Heart left ventricle (tissue), 16 donors: ENCODE data around the gene LCK. TPM values are rescaled to one million over a fixed set of nuclear protein-coding genes. Genes with fewer than 3 reads are reported as not detected.

Source experiments
- ATAC-seq, 4 donors: fragments of 200-7000 bp; cut with Tn5 transposase; one replicate each; pipeline ENCODE4 v1.9.1; 2020 to 2022; ENCODE audit warnings: moderate library complexity in 4 of 4, mild to moderate bottlenecking in 3 of 4, moderate number of reproducible peaks in 1 of 4
- DNase-seq, 5 donors: peaks; one replicate each; pipeline ENCODE4 v3.0.0-alpha.2; 2020
- H3K27ac ChIP-seq, 12 donors: fragments of 200-600 bp; sonication (generic) in 4 of 12; one replicate each; pipeline versions ENCODE4 v1.5.0 to v1.8.0; 2016 to 2022; ENCODE audit warnings: mild to moderate bottlenecking in 2 of 12
- H3K27me3 ChIP-seq, 9 donors: fragments of 200-600 bp; sonication (generic) in 2 of 9; one replicate each; pipeline versions ENCODE4 v1.5.1 to v1.8.0; 2016 to 2022; ENCODE audit warnings: mild to moderate bottlenecking in 3 of 9
- H3K36me3 ChIP-seq, 9 donors: fragments of 200-600 bp; sonication (generic) in 2 of 9; one replicate each; pipeline versions ENCODE4 v1.5.0 to v1.8.0; 2018 to 2022; ENCODE audit warnings: mild to moderate bottlenecking in 2 of 9
- H3K4me1 ChIP-seq, 12 donors: fragments of 200-600 bp; sonication (generic) in 4 of 12; one replicate each; pipeline versions ENCODE4 v1.5.0 to v1.8.0; 2016 to 2022; ENCODE audit warnings: mild to moderate bottlenecking in 3 of 12
- H3K4me3 ChIP-seq, 12 donors: fragments of 200-600 bp; sonication (generic) in 4 of 12; one replicate each; pipeline versions ENCODE4 v1.5.0 to v1.8.0; 2017 to 2022; ENCODE audit warnings: mild to moderate bottlenecking in 9 of 12, moderate library complexity in 4 of 12
- H3K9me3 ChIP-seq, 12 donors: fragments of 200-600 bp; sonication (generic) in 4 of 12; one replicate each; pipeline versions ENCODE4 v1.5.0 to v1.8.0; 2016 to 2022; ENCODE audit warnings: mild to moderate bottlenecking in 1 of 12
- POLR2A ChIP-seq, 2 donors: fragments of 450-650 bp; IDR thresholded peaks; one replicate each; pipeline ENCODE4 v1.6.1; 2017; ENCODE audit warnings: antibody characterized with exemption in 2 of 2, mild to moderate bottlenecking in 2 of 2, moderate library complexity in 2 of 2
- WGBS, 4 donors: extraction: QIAGEN DNeasy Blood & Tissue Kit in 2 of 4; methylation state at CpG; one replicate each; pipeline versions ENCODE4 v1.1.5 to v1.1.7; 2013 to 2018; 5-methylcytosine and 5-hydroxymethylcytosine counted together
- intact Hi-C, 10 donors: fragments of 100-400 bp; cut with DNase I; formaldehyde crosslinking; loops; one replicate each; pipeline versions ENCODE4 v1.11.1 to v1.14.2; 2022
- polyA plus RNA-seq, 2 donors: library from polyadenylated mRNA; stranded (reverse); fragments of 200-250 nt; gene quantifications; one replicate each; pipeline ENCODE4 v1.2.3, GENCODE V29; 2013
- total RNA-seq, 9 donors: library from RNA; depleted of rRNA in 2 of 9; stranded (reverse); fragments of >200 nt in 2 of 9; fragmentation: NEBNext Ultra II Directional in 3 of 9; extraction: Animal tissue kit (Norgen Biotek cat#: 25700) in 3 of 9; gene quantifications; one replicate each; pipeline versions ENCODE4 v1.1.0 to v1.2.4, GENCODE V29; 2016 to 2023
- TF ChIP-seq, protein P1 (sequence below), 12 donors: fragments of 200-600 bp; sonication (generic) in 4 of 12; IDR thresholded peaks; one replicate each; pipeline versions ENCODE4 v1.5.0 to v1.8.0; 2018 to 2022; ENCODE audit warnings: antibody characterized with exemption in 12 of 12, mild to moderate bottlenecking in 5 of 12
- donor health status: ischemic (EF 13 %, LVEDD 7.1; RV severe dilation, severe dysfunction).
- donor health status: healthy with polysubstance abuse.
- donor health status: DM: no; HTN: yes; CAD: no.
- donor health status: DM: no; HTN: no; CAD: no.
- donor health status: ischemic (EF 25% LVEDD 6.9; RV normal size, moderate dysfunction).
- donor health status: ischemic (EF 25% LVEDD 5.7; RV mildly dilated, moderate dysfunction).
- donor health status: healthy.
- donor health status: DM: yes; HTN: yes; CAD: no.
- donor health status: ischemic (EF 35%, LVEDD 5.7; RV mildly dilated, moderate dysfunction).
- donor health status: nonischemic (EF 11% LVEDD 7.7; RV severe dilation, severe dysfunction).
- donor health status: DM: yes; HTN: yes; CAD: no.
- donor health status: PGD.
- donor health status: ischemic (EF 29% LVEDD 5.4; RV normal size, mild dysfunction).
- donor health status: nonischemic (EF 23%, LVEDD 6.1; RV moderate dilation, normal function).

LCK gene
- total and polyA plus RNA-seq, 11 donors = 0.34 to 7.6 (median 0.49) TPM; not detected in 3

GRCh38 chr1:32241001-32241763, 9.9 kb upstream of the LCK start:
- H3K27me3 ChIP-seq = no peaks in the 10 kb centered on the region
- WGBS, 4 donors = 0 to 1% (median 1%) methylated on average over 17 to 55 of the region's 55 CpGs
- H3K4me1 ChIP-seq = peaks cover 2 to 39% (median 24%) of the 10 kb centered on the region in 12 donors
- intact Hi-C loops = loop anchor here in 6 of 10 donors (5.0 to 10.0 kb wide), 3 partner anchors 51 to 76 kb away; partner anchors contain the start of gene HDAC1 (in 2 of the 6)
- peak overlapping the region; percentile 34 to 85 (median 69) for H3K4me3 ChIP-seq
- H3K27ac ChIP-seq = peak overlapping the region; percentile 63 to 92 (median 86)
- peak; percentile 58 to 78 (median 71) for DNase-seq
- peaks cover 0 to 8% (median 0%) of the 10 kb centered on the region in 9 donors for H3K36me3 ChIP-seq
- no peaks in the 10 kb centered on the region for H3K9me3 ChIP-seq
- TF ChIP-seq POLR2A (IDR thresholded peaks at IDR 0.05) = peak in 1 of 2 donors; percentile 19
- TF ChIP-seq, protein P1, sequence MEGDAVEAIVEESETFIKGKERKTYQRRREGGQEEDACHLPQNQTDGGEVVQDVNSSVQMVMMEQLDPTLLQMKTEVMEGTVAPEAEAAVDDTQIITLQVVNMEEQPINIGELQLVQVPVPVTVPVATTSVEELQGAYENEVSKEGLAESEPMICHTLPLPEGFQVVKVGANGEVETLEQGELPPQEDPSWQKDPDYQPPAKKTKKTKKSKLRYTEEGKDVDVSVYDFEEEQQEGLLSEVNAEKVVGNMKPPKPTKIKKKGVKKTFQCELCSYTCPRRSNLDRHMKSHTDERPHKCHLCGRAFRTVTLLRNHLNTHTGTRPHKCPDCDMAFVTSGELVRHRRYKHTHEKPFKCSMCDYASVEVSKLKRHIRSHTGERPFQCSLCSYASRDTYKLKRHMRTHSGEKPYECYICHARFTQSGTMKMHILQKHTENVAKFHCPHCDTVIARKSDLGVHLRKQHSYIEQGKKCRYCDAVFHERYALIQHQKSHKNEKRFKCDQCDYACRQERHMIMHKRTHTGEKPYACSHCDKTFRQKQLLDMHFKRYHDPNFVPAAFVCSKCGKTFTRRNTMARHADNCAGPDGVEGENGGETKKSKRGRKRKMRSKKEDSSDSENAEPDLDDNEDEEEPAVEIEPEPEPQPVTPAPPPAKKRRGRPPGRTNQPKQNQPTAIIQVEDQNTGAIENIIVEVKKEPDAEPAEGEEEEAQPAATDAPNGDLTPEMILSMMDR (IDR thresholded peaks at IDR 0.05) = no peak
- peak; percentile 52 to 76 (median 72) for ATAC-seq

DNA sequence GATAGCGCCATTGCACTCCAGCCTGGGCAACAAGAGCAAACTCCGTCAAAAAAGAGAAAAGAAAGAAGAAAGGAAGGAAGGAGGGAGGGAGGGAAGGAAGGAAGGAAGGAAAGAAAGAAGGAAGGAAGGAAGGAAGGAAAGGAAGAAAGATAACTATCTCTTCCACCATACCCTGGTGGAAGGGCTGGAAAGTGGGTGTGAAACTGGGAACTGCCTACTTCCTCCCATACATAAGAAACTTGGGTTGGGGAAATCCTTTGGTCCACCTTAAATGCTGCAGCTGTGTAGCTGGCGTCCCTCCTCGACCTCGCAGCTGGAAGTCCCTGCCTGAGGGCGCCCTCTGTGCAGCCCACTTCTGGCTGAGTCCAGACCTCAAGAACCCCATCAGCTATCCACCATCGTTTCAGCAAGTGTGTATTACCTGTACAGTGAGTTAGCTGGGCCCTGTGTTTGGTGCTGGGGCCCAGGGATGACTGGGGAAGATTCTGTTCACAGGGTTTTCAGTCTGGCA, 8.7 kb upstream of the LCK start:
- Histone ChIP-seq H3K36me3 (peaks cover 0 to 4% (median 0%) of the 10 kb centered on the region in 9 donors), H3K27me3 (no peaks in the 10 kb centered on the region), H3K4me1 (peaks cover 2 to 50% (median 33%) of the 10 kb centered on the region in 12 donors), H3K4me3 (peak overlapping the region in 8 of 12 donors; percentile 5 to 85 (median 34)), H3K27ac (peak overlapping the region in 11 of 12 donors; percentile 4 to 92 (median 87)), H3K9me3 (no peaks in the 10 kb centered on the region)
- TF ChIP-seq, protein P1 (IDR thresholded peaks at IDR 0.05) = no peak
- TF ChIP-seq POLR2A (IDR thresholded peaks at IDR 0.05) = no peak
- DNase-seq = peak; percentile 52 to 71 (median 60)
- peak; percentile 10 to 29 (median 20) for ATAC-seq
- 30 to 37% (median 34%) methylated on average over 5 to 7 of the region's 7 CpGs for WGBS, 4 donors
- intact Hi-C loops = loop anchor here in 6 of 10 donors (5.0 to 10.0 kb wide), 3 partner anchors 50 to 75 kb away; partner anchors contain the start of gene HDAC1 (in 2 of the 6)

DNA sequence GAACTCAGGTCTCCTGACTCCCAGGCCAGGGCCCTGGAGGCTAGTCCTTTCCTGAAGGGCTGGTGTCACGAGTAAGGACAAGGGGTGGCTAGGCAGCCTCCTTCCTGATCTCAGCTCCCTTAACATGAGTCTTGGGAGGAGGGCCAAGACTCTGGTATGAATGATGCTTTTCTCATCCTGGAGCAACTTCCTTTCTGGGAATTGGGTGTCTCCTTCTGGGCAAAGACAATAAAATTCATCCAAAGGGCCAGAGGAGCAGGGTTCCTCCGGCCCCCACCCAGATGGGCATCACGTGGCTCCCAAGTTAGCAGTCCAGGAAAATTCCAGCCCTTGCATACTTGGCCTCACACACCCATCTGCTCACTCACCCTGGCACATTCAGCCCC, 4.2 kb upstream of the LCK start, which contains the start of gene FAM167B:
Gene FAM167B (plus strand): TSS at position 335 of the 386 bp plus-strand sequence. CDS start 200 bp downstream, outside the sequence.
- Histone ChIP-seq H3K9me3 (no peaks in the 10 kb centered on the region), H3K36me3 (no peaks in the 10 kb centered on the region), H3K27me3 (no peaks in the 10 kb centered on the region), H3K4me1 (peaks cover 2 to 75% (median 62%) of the 10 kb centered on the region in 12 donors), H3K4me3 (peak within 1 kb of the TSS in 8 of 12 donors; percentile 6 to 39 (median 21)), H3K27ac (peak within 1 kb of the TSS; percentile 54 to 95 (median 82))
- DNase-seq = peak in 4 of 5 donors; percentile 62 to 76 (median 69)
- TF ChIP-seq, protein P1 (IDR thresholded peaks at IDR 0.05) = no peak
- ATAC-seq = peak; percentile 43 to 76 (median 68)
- WGBS, 4 donors = 34 to 56% (median 43%) methylated on average over 3 of the region's 3 CpGs
- intact Hi-C loops = loop anchor here in 2 of 10 donors (5.0 to 10.0 kb wide), 2 partner anchors 45 to 68 kb away; partner anchors contain the start of gene HDAC1 (in 1 of the 2)
